Peyer's patch (tissue), 4 donors: ENCODE measurements around the gene CEL. TPM values are rescaled to one million over a fixed set of nuclear protein-coding genes. Genes with fewer than 3 reads are reported as not detected.

Experiments used
- DNase-seq, 3 donors: peaks; one replicate each; pipeline ENCODE4 v3.0.0-alpha.2; 2017 to 2019
- H3K27ac ChIP-seq, 4 donors: fragments of 200-600 bp; sonication (generic); one replicate each; pipeline ENCODE4 v1.5.1; 2016 to 2019
- H3K27me3 ChIP-seq, 2 donors: fragments of 200-600 bp; sonication (generic); one replicate each; pipeline ENCODE4 v1.5.1; 2019
- H3K36me3 ChIP-seq, 3 donors: fragments of 200-600 bp; sonication (generic); one replicate each; pipeline ENCODE4 v1.5.1; 2016 to 2019
- H3K4me1 ChIP-seq, 4 donors: fragments of 200-600 bp; sonication (generic); one replicate each; pipeline ENCODE4 v1.5.1; 2016 to 2019
- H3K4me3 ChIP-seq, 4 donors: fragments of 200-600 bp; sonication (generic); 1 replicate in 3 of 4; 2 replicates in 1 of 4; pipeline ENCODE4 v1.5.1; 2016 to 2019; ENCODE audit warnings: mild to moderate bottlenecking in 1 of 4
- H3K9me3 ChIP-seq, 4 donors: fragments of 200-600 bp; sonication (generic); one replicate each; pipeline ENCODE4 v1.5.1; 2016 to 2019; ENCODE audit warnings: mild to moderate bottlenecking in 1 of 4
- CTCF ChIP-seq, 6 experiments: fragments of 450-650 bp in 4 of 6; fragments of 200-600 bp in 2 of 6; sonication (generic) in 1 of 6; IDR thresholded peaks; one replicate each; pipeline ENCODE4 v1.5.1; 2017 to 2019; ENCODE audit warnings: antibody characterized with exemption in 6 of 6, mild to moderate bottlenecking in 3 of 6, moderate library complexity in 1 of 6
- POLR2A ChIP-seq, 2 donors: fragments of 450-650 bp; IDR thresholded peaks; one replicate each; pipeline ENCODE4 v1.5.1; 2017; ENCODE audit warnings: antibody characterized with exemption in 2 of 2, mild to moderate bottlenecking in 2 of 2, moderate library complexity in 2 of 2
- small RNA-seq, 2 donors: library from RNA; depleted of rRNA; stranded (forward); fragments of <200 nt; gene quantifications; one replicate each; pipeline ENCODE3, GENCODE V24; 2016
- total RNA-seq, 4 donors: library from RNA; depleted of rRNA; stranded (reverse); fragments of >200 nt; gene quantifications; one replicate each; pipeline ENCODE4 v1.1.0, GENCODE V29; 2016

Gene CEL
- total RNA-seq, 4 donors from 2014 or later, result 1.6 to 9.1 (median 5.8) TPM

GRCh38 chr9:133119103-133119845, 57.5 kb downstream of the CEL start:
- Histone ChIP-seq H3K9me3 (no peaks in the 10 kb centered on the region), H3K36me3 (no peaks in the 10 kb centered on the region), H3K4me1 (peaks cover 19 to 83% (median 50%) of the 10 kb centered on the region in 4 donors), H3K27me3 (no peaks in the 10 kb centered on the region), H3K27ac (peak overlapping the region; percentile 87 to 92 (median 90)), H3K4me3 (peak overlapping the region in 3 of 4 donors; percentile 77 to 92 (median 90))
- no peak for TF ChIP-seq CTCF (IDR thresholded peaks at IDR 0.05)
- no peak for TF ChIP-seq POLR2A (IDR thresholded peaks at IDR 0.05)
- no peak for DNase-seq

- peak overlapping the region; percentile 76 to 92 (median 84) for H3K4me3 ChIP-seq
- DNase-seq, result no peak
- no peaks in the 10 kb centered on the region for H3K36me3 ChIP-seq
- no peaks in the 10 kb centered on the region for H3K27me3 ChIP-seq
- peak overlapping the region; percentile 87 to 92 (median 90) for H3K27ac ChIP-seq
- H3K9me3 ChIP-seq, result no peaks in the 10 kb centered on the region
- TF ChIP-seq POLR2A (IDR thresholded peaks at IDR 0.05) (no peak), CTCF (IDR thresholded peaks at IDR 0.05) (no peak)
- H3K4me1 ChIP-seq, result peaks cover 12 to 76% (median 43%) of the 10 kb centered on the region in 4 donors
Observed at GRCh38 chr9:133119846-133120500, 58.2 kb downstream of the CEL start.

- peak in 1 of 6 experiments; percentile 5 for TF ChIP-seq CTCF (IDR thresholded peaks at IDR 0.05)
- peak in 1 of 2 donors; percentile 63 for TF ChIP-seq POLR2A (IDR thresholded peaks at IDR 0.05)
- no peaks in the 10 kb centered on the region for H3K9me3 ChIP-seq
- H3K4me3 ChIP-seq, result peak overlapping the region; percentile 76 to 92 (median 84)
- DNase-seq, result peak in 1 of 3 donors; percentile 67
- no peaks in the 10 kb centered on the region for H3K36me3 ChIP-seq
- no peaks in the 10 kb centered on the region for H3K27me3 ChIP-seq
- peaks cover 12 to 75% (median 37%) of the 10 kb centered on the region in 4 donors for H3K4me1 ChIP-seq
- peak overlapping the region; percentile 87 to 92 (median 90) for H3K27ac ChIP-seq
Observed at GRCh38 chr9:133120501-133121197, 58.9 kb downstream of the CEL start.

Small RNA genes within 50 kb of the gene (small RNA-seq; reads per million reads assigned to genes)
- 0 reads per million in 2 donors for gene MIR6877

Other genes starting within 250 kb of the CEL start
- not detected for gene AK8, start 183.7 kb upstream of the CEL start, total RNA-seq
- gene SPACA9, start 183.1 kb upstream of the CEL start, total RNA-seq, result 1 to 10 TPM in 2 of 4 donors, under 1 TPM in 1, not detected in 1; 0.53 to 1.8 (median 1.2) TPM
- 100 to 1,000 TPM in 1 of 4 donors, 10 to 100 TPM in 3; 38.4 to 155 (median 81.6) TPM for gene TSC1, start 117.4 kb upstream of the CEL start, total RNA-seq
- 1 to 10 TPM in 2 of 4 donors, under 1 TPM in 1, not detected in 1; 0.88 to 2.7 (median 2.4) TPM for gene GFI1B, start 83.3 kb upstream of the CEL start, total RNA-seq
- gene GTF3C5, start 31.0 kb upstream of the CEL start, total RNA-seq, result 100 to 1,000 TPM in 1 of 4 donors, 10 to 100 TPM in 3; 63.7 to 103 (median 73.5) TPM
- gene RALGDS, start 59.3 kb downstream of the CEL start, total RNA-seq, result 100 to 1,000 TPM in 2 of 4 donors, 10 to 100 TPM in 2; 53.1 to 237 (median 139) TPM
- 10 to 100 TPM in 3 of 4 donors, 1 to 10 TPM in 1; 7.0 to 49.5 (median 14.1) TPM for gene GBGT1, start 101.9 kb downstream of the CEL start, total RNA-seq
- not detected for gene OBP2B, start 147.3 kb downstream of the CEL start, total RNA-seq
- 100 to 1,000 TPM in 2 of 4 donors, 10 to 100 TPM in 2; 43.7 to 283 (median 148) TPM for gene ABO, start 213.2 kb downstream of the CEL start, total RNA-seq